Hepatocyte (in vitro differentiated cells): ENCODE measurements around the gene GAP43. TPM values are rescaled to one million over a fixed set of nuclear protein-coding genes. Genes with fewer than 3 reads are reported as not detected.

Experiments
- DNase-seq: peaks from one replicate; pipeline ENCODE4 v3.0.0-alpha.2; 2016; ENCODE audit warnings: low spot score
- H2AFZ ChIP-seq: fragments of 200-600 bp; sonication (generic); 2 replicates; pipeline ENCODE4 v1.6.0; 2016; ENCODE audit warnings: antibody characterized with exemption, mild to moderate bottlenecking
- H3K27ac ChIP-seq: fragments of 200-600 bp; sonication (generic); 2 replicates; pipeline ENCODE4 v1.5.1; 2016; ENCODE audit warnings: mild to moderate bottlenecking
- H3K27me3 ChIP-seq: fragments of 200-600 bp; sonication (generic); 2 replicates; pipeline ENCODE4 v1.6.1; 2016
- H3K36me3 ChIP-seq: fragments of 200-600 bp; sonication (generic); replicated peaks from 2 replicates; pipeline ENCODE4 v1.5.1; 2016; ENCODE audit warnings: low read depth; ENCODE audit not compliant: insufficient read depth
- H3K4me1 ChIP-seq: fragments of 200-600 bp; sonication (generic); 2 replicates; pipeline ENCODE4 v1.5.1; 2016; ENCODE audit warnings: mild to moderate bottlenecking, moderate library complexity; ENCODE audit not compliant: insufficient read depth
- H3K4me2 ChIP-seq: fragments of 200-600 bp; sonication (generic); 2 replicates; pipeline ENCODE4 v1.6.0; 2016
- H3K4me3 ChIP-seq: fragments of 200-600 bp; sonication (generic); 2 replicates; pipeline ENCODE4 v1.5.1; 2016; ENCODE audit warnings: mild to moderate bottlenecking
- H3K79me2 ChIP-seq: fragments of 200-600 bp; sonication (generic); 2 replicates; pipeline ENCODE4 v1.6.0; 2017; ENCODE audit warnings: mild to moderate bottlenecking
- H3K9me2 ChIP-seq: fragments of 200-600 bp; sonication (generic); replicated peaks from 2 replicates; pipeline ENCODE4 v1.6.0; 2017; ENCODE audit warnings: mild to moderate bottlenecking; ENCODE audit not compliant: insufficient read depth
- H3K9me3 ChIP-seq: fragments of 200-600 bp; sonication (generic); 2 replicates; pipeline ENCODE4 v1.5.1; 2016; ENCODE audit warnings: low read depth, mild to moderate bottlenecking
- H4K20me1 ChIP-seq: fragments of 200-600 bp; sonication (generic); 2 replicates; pipeline ENCODE4 v1.6.0; 2016; ENCODE audit warnings: mild to moderate bottlenecking; ENCODE audit not compliant: insufficient read depth, poor library complexity, severe bottlenecking
- EZH2 ChIP-seq: fragments of 200-600 bp; sonication (generic); IDR thresholded peaks from 2 replicates; pipeline ENCODE4 v1.6.1; 2016; ENCODE audit warnings: antibody characterized with exemption, mild to moderate bottlenecking, borderline replicate concordance
- EZH2phosphoT487 ChIP-seq: fragments of 200-600 bp; sonication (generic); IDR thresholded peaks from one replicate; pipeline ENCODE4 v1.6.1; 2018; ENCODE audit warnings: antibody characterized with exemption, mild to moderate bottlenecking, low read depth, moderate library complexity; ENCODE audit not compliant: unreplicated experiment, severe bottlenecking
- WGBS: methylation state at CpG from one replicate; pipeline ENCODE4 v1.1.6; 2016; ENCODE audit warnings: low lambda C conversion rate; ENCODE audit errors: missing lambda C conversion rate; 5-methylcytosine and 5-hydroxymethylcytosine counted together
- polyA plus RNA-seq: library from polyadenylated mRNA; unstranded; fragments of >200 nt; fragmentation: Nextera tagmentation; extraction: Ambion mirVana; gene quantifications from 2 replicates; pipeline ENCODE4 v1.2.1, GENCODE V29; 2016
- total RNA-seq: library from RNA; depleted of rRNA; stranded (reverse); fragments of >200 nt; gene quantifications from 2 replicates; pipeline ENCODE4 v1.2.3, GENCODE V29; 2014
- TF ChIP-seq, protein P1 (sequence below): fragments of 200-600 bp; sonication (generic); IDR thresholded peaks from 2 replicates; pipeline ENCODE4 v1.5.1; 2016; ENCODE audit warnings: antibody characterized with exemption, mild to moderate bottlenecking; ENCODE audit not compliant: poor library complexity

GAP43 gene
- total and polyA plus RNA-seq, 2 experiments from 2014 or later, result 0.60 to 0.81 TPM

DNA sequence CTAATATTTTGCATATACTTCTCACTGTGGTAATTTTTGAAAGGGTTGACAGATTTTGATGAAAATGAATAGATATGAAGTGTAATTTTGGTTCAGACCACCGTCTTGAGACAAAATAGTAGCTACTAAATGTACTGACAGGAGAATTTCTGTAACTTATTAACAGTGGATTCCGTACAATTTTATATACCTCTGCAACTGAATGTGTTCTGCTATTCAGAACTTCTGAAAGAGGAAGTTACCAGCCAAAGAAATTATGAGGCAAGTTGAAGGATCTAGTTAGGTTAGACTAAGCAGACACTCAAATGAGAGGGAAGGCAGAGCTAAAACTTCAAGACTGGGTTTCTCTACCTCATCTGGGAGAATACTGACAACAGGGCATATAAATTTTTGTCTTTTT is 29.4 kb downstream of the GAP43 start:
- H3K9me2 ChIP-seq, result no peaks in the 10 kb centered on the region
- 87% methylated on average over 2 of the region's 2 CpGs for WGBS
- TF ChIP-seq EZH2, result no peak
- no peak for TF ChIP-seq EZH2phosphoT487
- TF ChIP-seq, protein P1, sequence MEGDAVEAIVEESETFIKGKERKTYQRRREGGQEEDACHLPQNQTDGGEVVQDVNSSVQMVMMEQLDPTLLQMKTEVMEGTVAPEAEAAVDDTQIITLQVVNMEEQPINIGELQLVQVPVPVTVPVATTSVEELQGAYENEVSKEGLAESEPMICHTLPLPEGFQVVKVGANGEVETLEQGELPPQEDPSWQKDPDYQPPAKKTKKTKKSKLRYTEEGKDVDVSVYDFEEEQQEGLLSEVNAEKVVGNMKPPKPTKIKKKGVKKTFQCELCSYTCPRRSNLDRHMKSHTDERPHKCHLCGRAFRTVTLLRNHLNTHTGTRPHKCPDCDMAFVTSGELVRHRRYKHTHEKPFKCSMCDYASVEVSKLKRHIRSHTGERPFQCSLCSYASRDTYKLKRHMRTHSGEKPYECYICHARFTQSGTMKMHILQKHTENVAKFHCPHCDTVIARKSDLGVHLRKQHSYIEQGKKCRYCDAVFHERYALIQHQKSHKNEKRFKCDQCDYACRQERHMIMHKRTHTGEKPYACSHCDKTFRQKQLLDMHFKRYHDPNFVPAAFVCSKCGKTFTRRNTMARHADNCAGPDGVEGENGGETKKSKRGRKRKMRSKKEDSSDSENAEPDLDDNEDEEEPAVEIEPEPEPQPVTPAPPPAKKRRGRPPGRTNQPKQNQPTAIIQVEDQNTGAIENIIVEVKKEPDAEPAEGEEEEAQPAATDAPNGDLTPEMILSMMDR, result no peak

DNA sequence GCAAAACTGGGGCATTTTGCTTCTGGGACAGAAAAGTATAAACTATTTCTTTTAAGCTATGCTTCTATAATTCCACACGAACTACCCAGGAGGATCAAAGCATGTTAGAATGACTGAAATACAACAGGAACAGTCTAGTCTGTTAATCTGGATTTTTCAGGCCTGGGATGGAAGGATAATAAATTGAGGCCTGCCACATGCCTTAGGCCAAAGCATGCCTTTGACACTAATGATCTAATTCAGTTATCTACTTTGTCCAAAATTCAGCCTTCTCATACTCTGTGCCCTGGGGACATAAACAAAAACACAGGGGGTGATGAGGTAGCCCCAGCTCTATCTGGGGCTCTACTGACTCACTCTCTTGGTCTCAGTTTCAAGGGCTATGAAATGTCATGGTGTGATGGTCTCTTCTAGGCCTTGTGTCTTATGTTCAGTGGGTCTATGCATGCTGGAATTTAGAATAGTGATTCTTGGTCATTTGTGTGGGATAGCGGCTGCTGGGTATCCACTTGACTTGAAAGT is 32.5 kb downstream of the GAP43 start:
- no peak overlapping the region for H3K27ac ChIP-seq
- no peaks in the 10 kb centered on the region for H3K9me2 ChIP-seq
- no peaks in the 10 kb centered on the region for H3K9me3 ChIP-seq
- H3K79me2 ChIP-seq, result no peaks in the 10 kb centered on the region
- H2AFZ ChIP-seq, result no peak overlapping the region
- no peaks in the 10 kb centered on the region for H3K36me3 ChIP-seq
- H3K4me1 ChIP-seq, result peaks cover 17% of the 10 kb centered on the region
- H3K4me3 ChIP-seq, result no peak overlapping the region
- no peak for TF ChIP-seq EZH2phosphoT487
- TF ChIP-seq EZH2, result no peak
- TF ChIP-seq, protein P1, result no peak
- DNase-seq, result no peak
- no peaks in the 10 kb centered on the region for H4K20me1 ChIP-seq
- H3K27me3 ChIP-seq, result no peaks in the 10 kb centered on the region
- 78% methylated on average over 2 of the region's 2 CpGs for WGBS
- no peak overlapping the region for H3K4me2 ChIP-seq

More for the DNA sequence above, 29.4 kb downstream of the GAP43 start:
- H3K79me2 ChIP-seq, result no peaks in the 10 kb centered on the region
- DNase-seq, result no peak
- peaks cover 6% of the 10 kb centered on the region for H3K4me1 ChIP-seq
- H3K27ac ChIP-seq, result no peak overlapping the region
- H3K4me3 ChIP-seq, result no peak overlapping the region
- H4K20me1 ChIP-seq, result no peaks in the 10 kb centered on the region
- no peaks in the 10 kb centered on the region for H3K36me3 ChIP-seq
- no peak overlapping the region for H2AFZ ChIP-seq
- no peak overlapping the region for H3K4me2 ChIP-seq
- no peaks in the 10 kb centered on the region for H3K27me3 ChIP-seq
- H3K9me3 ChIP-seq, result no peaks in the 10 kb centered on the region

DNA sequence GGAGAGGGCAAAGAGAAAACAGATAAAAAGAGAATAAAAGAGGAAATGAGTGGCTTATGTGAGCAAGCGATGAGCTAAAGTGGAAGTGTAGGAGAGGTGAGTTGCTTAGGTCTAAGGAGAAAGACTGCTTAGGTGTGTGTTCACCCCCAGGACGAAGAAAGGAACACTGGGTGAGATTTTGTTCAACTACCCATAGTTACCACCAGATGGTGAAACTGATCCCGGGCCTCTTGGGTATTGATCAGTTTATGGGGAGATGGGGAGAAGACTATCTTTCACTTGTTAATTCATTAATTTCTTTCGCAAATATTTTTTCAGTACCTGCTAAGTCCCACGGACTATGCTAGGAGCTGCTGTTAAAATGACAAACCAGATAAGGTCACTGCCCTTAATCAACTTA is 33.9 kb downstream of the GAP43 start:
- H3K27ac ChIP-seq, result peak overlapping the region; percentile 94
- 89% methylated on average over 5 of the region's 5 CpGs for WGBS
- DNase-seq, result no peak
- H3K4me2 ChIP-seq, result peak overlapping the region; percentile 75
- H2AFZ ChIP-seq, result no peak overlapping the region
- TF ChIP-seq EZH2phosphoT487 (no peak), EZH2 (no peak)
- TF ChIP-seq, protein P1, result no peak
- H3K4me3 ChIP-seq, result no peak overlapping the region
- no peaks in the 10 kb centered on the region for H4K20me1 ChIP-seq
- H3K9me2 ChIP-seq, result no peaks in the 10 kb centered on the region
- H3K9me3 ChIP-seq, result no peaks in the 10 kb centered on the region
- no peaks in the 10 kb centered on the region for H3K79me2 ChIP-seq
- H3K36me3 ChIP-seq, result no peaks in the 10 kb centered on the region
- H3K27me3 ChIP-seq, result no peaks in the 10 kb centered on the region
- peaks cover 17% of the 10 kb centered on the region for H3K4me1 ChIP-seq

DNA sequence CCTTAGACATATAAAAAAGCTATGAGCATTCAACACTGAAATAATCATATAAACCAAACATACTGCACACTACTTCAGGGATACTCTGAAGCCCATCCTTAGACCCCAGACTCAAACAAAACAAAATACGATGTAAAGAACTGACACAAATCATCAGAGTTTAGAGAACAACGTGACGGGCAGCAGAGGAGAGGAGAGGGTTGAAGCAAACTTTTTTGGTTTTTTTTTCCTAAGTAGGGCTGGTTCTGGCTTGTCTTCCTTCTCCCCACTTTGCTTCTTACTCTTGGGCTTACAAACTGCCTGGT is 34.7 kb downstream of the GAP43 start:
- H3K27ac ChIP-seq, result peak overlapping the region; percentile 94
- WGBS, result 9% methylated on average over 3 of the region's 3 CpGs
- H3K79me2 ChIP-seq, result no peaks in the 10 kb centered on the region
- no peaks in the 10 kb centered on the region for H3K9me3 ChIP-seq
- H3K4me2 ChIP-seq, result peak overlapping the region; percentile 75
- no peaks in the 10 kb centered on the region for H4K20me1 ChIP-seq
- peak overlapping the region; percentile 37 for H3K4me3 ChIP-seq
- TF ChIP-seq, protein P1, result no peak
- TF ChIP-seq EZH2, result no peak
- TF ChIP-seq EZH2phosphoT487, result no peak
- H2AFZ ChIP-seq, result peak overlapping the region; percentile 85
- DNase-seq, result no peak
- H3K4me1 ChIP-seq, result peaks cover 17% of the 10 kb centered on the region
- H3K9me2 ChIP-seq, result no peaks in the 10 kb centered on the region
- no peaks in the 10 kb centered on the region for H3K36me3 ChIP-seq
- H3K27me3 ChIP-seq, result no peaks in the 10 kb centered on the region
